Upper lobe of left lung (tissue), 4 donors: Measurements from ENCODE around the gene TFF1.

Experiments
- EP300 ChIP-seq, 4 donors: sonication (generic); formaldehyde crosslinking; IDR thresholded peaks; one replicate each; pipeline ENCODE4 v1.5.1; 2017; ENCODE audit warnings: antibody characterized with exemption in 4 of 4, control low read depth in 2 of 4
- POLR2A ChIP-seq, 4 donors: fragments of 450-650 bp; IDR thresholded peaks; one replicate each; pipeline ENCODE4 v1.5.1; 2016 to 2017; ENCODE audit warnings: antibody characterized with exemption in 4 of 4, mild to moderate bottlenecking in 2 of 4
- POLR2AphosphoS5 ChIP-seq, 2 donors: sonication (generic); formaldehyde crosslinking; IDR thresholded peaks; one replicate each; pipeline ENCODE4 v1.5.1; 2017; ENCODE audit warnings: antibody characterized with exemption in 2 of 2
- TF ChIP-seq, protein P1 (sequence below), 6 experiments: fragments of 450-650 bp in 4 of 6; fragments of 200-600 bp in 2 of 6; sonication (generic) in 2 of 6; IDR thresholded peaks; one replicate each; pipeline ENCODE4 v1.5.1; 2016 to 2019; ENCODE audit warnings: antibody characterized with exemption in 6 of 6

DNA sequence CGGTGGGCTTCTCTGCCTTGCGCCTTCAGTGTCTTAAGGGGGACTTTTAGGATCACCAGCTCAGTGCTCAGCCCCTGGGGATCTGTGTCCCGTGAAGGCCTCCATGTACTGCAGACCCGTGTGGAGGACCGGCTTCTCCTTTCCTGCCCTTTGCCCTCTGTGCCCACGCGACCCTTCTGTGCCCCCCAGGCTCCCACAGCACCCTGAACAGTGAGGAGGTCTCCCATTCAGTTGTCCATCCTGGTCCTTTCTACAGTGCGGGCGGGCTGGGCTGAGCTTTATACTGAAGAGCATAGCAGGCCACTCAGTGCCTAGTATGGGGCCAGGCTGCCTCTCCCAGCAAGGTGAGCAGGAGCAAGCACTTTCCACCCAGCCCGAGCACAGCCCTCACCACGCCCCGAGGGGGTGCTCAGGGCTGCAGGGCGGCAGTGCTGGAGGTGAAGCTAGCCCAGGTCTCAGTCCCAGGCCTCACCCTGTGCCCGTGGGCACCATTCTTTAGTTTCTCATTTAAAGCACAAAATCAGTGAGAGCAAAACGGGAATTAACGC is 7.6 kb upstream of the TFF1 start:
- TF ChIP-seq POLR2AphosphoS5 (IDR thresholded peaks at IDR 0.05) = no peak
- TF ChIP-seq, protein P1, sequence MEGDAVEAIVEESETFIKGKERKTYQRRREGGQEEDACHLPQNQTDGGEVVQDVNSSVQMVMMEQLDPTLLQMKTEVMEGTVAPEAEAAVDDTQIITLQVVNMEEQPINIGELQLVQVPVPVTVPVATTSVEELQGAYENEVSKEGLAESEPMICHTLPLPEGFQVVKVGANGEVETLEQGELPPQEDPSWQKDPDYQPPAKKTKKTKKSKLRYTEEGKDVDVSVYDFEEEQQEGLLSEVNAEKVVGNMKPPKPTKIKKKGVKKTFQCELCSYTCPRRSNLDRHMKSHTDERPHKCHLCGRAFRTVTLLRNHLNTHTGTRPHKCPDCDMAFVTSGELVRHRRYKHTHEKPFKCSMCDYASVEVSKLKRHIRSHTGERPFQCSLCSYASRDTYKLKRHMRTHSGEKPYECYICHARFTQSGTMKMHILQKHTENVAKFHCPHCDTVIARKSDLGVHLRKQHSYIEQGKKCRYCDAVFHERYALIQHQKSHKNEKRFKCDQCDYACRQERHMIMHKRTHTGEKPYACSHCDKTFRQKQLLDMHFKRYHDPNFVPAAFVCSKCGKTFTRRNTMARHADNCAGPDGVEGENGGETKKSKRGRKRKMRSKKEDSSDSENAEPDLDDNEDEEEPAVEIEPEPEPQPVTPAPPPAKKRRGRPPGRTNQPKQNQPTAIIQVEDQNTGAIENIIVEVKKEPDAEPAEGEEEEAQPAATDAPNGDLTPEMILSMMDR (IDR thresholded peaks at IDR 0.05) = no peak
- no peak for TF ChIP-seq POLR2A (IDR thresholded peaks at IDR 0.05)
- TF ChIP-seq EP300 (IDR thresholded peaks at IDR 0.05) = no peak
